Left ventricle myocardium inferior (tissue), 1 donor: Measurements from ENCODE around the gene MLH1. TPM values are rescaled to one million over a fixed set of nuclear protein-coding genes. Genes with fewer than 3 reads are reported as not detected.
"Not testable (repeated sequence)": the region's sequence is repeated elsewhere in the genome, so short reads cannot be mapped to it uniquely, and the experiment has no call there.

ENCODE experiments used
- DNase-seq: peaks from one replicate; pipeline ENCODE4 v3.0.0-alpha.2; 2020
- H3K27ac ChIP-seq: fragments of 200-600 bp; replicated peaks from 2 replicates; pipeline ENCODE4 v1.8.0; 2021
- H3K27me3 ChIP-seq: fragments of 200-600 bp; 2 replicates; pipeline ENCODE4 v1.8.0; 2021; ENCODE audit warnings: low read depth
- H3K36me3 ChIP-seq: fragments of 200-600 bp; 2 replicates; pipeline ENCODE4 v1.8.0; 2021
- H3K4me1 ChIP-seq: fragments of 200-600 bp; 2 replicates; pipeline ENCODE4 v1.8.0; 2021
- H3K4me3 ChIP-seq: fragments of 200-600 bp; 2 replicates; pipeline ENCODE4 v1.8.0; 2021; ENCODE audit warnings: mild to moderate bottlenecking, moderate library complexity
- H3K9me3 ChIP-seq: fragments of 200-600 bp; replicated peaks from 2 replicates; pipeline ENCODE4 v1.8.0; 2021
- intact Hi-C: fragments of 100-400 bp; cut with micrococcal nuclease; formaldehyde crosslinking; loops from one replicate; pipeline ENCODE4 v1.11.0; 2022
- total RNA-seq: library from RNA; stranded (reverse); fragmentation: NEBNext Ultra II Directional; extraction: Animal tissue kit (Norgen Biotek cat#: 25700); gene quantifications from one replicate; pipeline ENCODE4 v1.2.1, GENCODE V29; 2021
- TF ChIP-seq, protein P1 (sequence below): fragments of 200-600 bp; IDR thresholded peaks from 2 replicates; pipeline ENCODE4 v1.8.0; 2021; ENCODE audit warnings: antibody characterized with exemption, mild to moderate bottlenecking, borderline replicate concordance
- donor health status: DM: no; HTN: yes; CAD: no; lungs with severe emphysema.

MLH1 gene
- total RNA-seq, 1 donor from 2014 or later = 55.6 TPM

DNA sequence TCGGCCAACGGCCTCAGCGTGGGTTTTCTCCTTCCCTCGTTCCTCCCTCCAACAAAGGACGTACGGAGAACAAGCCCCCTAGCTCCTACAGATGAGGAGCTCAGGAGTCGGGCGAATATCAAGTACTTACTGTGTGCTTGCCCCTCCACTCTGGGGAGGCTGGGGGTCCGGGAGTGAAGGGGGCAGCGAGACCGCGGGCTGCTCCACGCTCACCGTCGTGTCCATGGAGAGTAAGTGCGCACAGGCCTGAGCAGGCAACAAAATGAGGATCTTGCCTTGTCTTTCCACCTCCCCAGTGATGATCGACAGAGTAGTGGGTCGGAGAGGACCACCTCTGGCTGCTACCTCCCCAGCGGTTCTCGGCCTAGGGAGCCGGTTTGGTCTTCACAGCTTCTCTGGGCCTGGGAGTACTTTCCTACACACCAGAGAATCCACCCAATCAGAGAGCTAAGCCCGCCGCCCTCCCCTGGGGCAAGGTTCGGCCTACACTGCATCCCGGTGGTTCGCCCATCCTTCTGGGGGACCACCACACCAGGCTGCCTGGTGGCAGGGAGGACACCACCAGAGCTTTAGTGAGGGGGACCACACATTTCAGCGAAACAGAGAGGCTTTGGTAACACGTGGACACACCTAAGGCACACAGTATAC lies 47.9 kb upstream of the MLH1 start:
- H3K27ac ChIP-seq = no peak overlapping the region

DNA sequence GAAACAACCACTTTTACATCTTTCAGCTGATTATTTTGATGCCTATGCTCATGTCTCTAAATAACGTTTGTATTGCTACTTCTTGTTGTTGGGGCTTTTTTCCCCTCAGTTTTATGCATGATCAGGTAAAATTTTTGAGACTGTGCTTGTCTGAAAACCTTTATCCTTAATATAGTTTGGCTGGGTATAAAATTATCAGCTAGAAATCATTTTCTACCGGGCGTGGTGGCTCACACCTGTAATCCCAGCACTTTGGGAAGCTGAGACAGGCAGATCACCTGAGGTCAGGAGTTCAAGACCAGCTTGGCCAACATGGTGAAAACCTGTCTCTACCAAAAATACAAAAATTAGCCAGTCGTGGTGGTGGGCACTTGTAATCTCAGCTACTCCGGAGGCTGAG lies 45.5 kb upstream of the MLH1 start:
- peaks cover 27% of the 10 kb centered on the region for H3K9me3 ChIP-seq
- H3K4me3 ChIP-seq, intact Hi-C loops, H3K27ac ChIP-seq, H3K27me3 ChIP-seq, H3K36me3 ChIP-seq, DNase-seq: not testable (repeated sequence)
- peaks cover 20% of the 10 kb centered on the region for H3K4me1 ChIP-seq

More for the DNA sequence above, 47.9 kb upstream of the MLH1 start:
- no peaks in the 10 kb centered on the region for H3K27me3 ChIP-seq
- no peak for DNase-seq
- intact Hi-C loops = no loop called here
- H3K36me3 ChIP-seq = no peaks in the 10 kb centered on the region
- TF ChIP-seq, protein P1, sequence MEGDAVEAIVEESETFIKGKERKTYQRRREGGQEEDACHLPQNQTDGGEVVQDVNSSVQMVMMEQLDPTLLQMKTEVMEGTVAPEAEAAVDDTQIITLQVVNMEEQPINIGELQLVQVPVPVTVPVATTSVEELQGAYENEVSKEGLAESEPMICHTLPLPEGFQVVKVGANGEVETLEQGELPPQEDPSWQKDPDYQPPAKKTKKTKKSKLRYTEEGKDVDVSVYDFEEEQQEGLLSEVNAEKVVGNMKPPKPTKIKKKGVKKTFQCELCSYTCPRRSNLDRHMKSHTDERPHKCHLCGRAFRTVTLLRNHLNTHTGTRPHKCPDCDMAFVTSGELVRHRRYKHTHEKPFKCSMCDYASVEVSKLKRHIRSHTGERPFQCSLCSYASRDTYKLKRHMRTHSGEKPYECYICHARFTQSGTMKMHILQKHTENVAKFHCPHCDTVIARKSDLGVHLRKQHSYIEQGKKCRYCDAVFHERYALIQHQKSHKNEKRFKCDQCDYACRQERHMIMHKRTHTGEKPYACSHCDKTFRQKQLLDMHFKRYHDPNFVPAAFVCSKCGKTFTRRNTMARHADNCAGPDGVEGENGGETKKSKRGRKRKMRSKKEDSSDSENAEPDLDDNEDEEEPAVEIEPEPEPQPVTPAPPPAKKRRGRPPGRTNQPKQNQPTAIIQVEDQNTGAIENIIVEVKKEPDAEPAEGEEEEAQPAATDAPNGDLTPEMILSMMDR = no peak
- H3K4me3 ChIP-seq = peak overlapping the region; percentile 80
- H3K9me3 ChIP-seq = peaks cover 27% of the 10 kb centered on the region
- peaks cover 20% of the 10 kb centered on the region for H3K4me1 ChIP-seq

DNA sequence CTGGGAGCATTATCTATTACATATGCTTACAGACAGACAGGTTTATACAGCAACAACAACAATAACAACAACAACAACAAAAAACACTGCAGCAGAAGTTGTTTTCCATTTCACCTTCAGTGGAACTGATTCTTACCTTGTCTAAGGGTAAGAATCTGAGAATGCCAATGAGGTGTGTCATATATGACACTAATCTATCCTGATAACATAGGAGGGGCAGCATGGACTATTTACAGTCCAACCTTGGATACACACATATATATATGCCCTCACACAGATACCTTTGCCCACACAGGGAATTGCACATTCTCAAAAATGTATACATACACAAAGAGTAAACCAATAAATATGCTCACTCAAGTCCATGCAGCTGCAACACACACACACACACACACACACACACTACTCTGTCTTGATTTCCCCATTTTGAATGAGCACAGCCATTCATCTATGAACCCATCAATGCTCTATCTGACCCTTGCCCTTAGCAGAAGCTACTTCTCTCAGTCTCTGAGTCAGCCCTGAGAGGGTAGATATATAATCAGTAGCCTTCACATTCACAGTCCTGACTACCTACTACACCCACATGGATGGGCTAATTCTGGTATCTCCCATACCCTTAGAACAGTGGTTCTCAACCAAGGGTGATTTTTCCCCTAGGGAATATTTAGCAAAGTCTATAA lies 38.7 kb upstream of the MLH1 start:
- H3K9me3 ChIP-seq = no peaks in the 10 kb centered on the region
- no peak for DNase-seq
- intact Hi-C loops = no loop called here
- H3K27ac ChIP-seq = no peak overlapping the region
- TF ChIP-seq, protein P1 = no peak
- no peaks in the 10 kb centered on the region for H3K27me3 ChIP-seq
- no peak overlapping the region for H3K4me3 ChIP-seq
- no peaks in the 10 kb centered on the region for H3K36me3 ChIP-seq
- H3K4me1 ChIP-seq = peaks cover 12% of the 10 kb centered on the region

DNA sequence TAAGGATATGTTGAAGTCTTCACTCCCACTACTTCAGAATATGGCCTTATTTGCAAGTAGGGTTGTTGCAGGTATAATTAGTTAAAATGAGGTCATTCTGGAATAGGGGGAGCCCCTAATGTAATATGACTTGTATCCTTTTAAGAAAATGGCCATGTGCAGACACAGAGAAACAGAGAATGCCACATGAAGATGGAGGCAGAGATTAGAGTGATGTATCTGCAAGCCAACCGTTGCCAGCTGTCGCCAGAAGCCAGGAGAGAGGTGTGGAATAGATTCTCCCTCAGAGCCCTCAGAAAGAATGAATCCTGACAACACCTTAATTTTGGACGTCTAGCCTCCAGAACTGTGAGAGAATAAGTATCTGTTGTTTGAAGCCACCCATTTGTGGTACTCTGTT lies 37.2 kb upstream of the MLH1 start:
- no peak overlapping the region for H3K4me3 ChIP-seq
- no peak for DNase-seq
- no peaks in the 10 kb centered on the region for H3K36me3 ChIP-seq
- no peaks in the 10 kb centered on the region for H3K9me3 ChIP-seq
- TF ChIP-seq, protein P1 = no peak
- intact Hi-C loops = no loop called here
- peaks cover 12% of the 10 kb centered on the region for H3K4me1 ChIP-seq
- H3K27ac ChIP-seq = no peak overlapping the region
- no peaks in the 10 kb centered on the region for H3K27me3 ChIP-seq

DNA sequence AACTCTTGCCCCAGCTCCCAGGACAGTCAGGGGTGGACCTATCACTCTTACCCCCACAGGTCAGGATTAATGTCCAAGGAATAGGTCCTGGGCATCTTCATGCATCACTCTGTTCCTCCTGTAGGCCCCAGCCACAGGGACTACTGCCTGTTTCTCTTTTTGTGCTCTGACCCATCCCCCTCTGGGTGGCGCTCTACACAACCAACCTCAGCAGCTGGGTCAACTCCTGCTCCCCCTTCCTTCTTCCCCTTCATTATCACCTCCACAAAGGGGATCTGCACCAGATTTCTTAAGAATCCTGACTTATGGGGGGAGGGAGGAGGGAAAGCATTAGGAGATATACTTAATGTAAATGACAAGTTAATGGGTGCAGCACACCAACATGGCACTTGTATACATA lies 36.3 kb upstream of the MLH1 start:
- Histone ChIP-seq H3K27ac (no peak overlapping the region), H3K36me3 (no peaks in the 10 kb centered on the region), H3K4me3 (no peak overlapping the region), H3K9me3 (no peaks in the 10 kb centered on the region), H3K4me1 (peaks cover 12% of the 10 kb centered on the region), H3K27me3 (no peaks in the 10 kb centered on the region)
- no peak for DNase-seq
- TF ChIP-seq, protein P1 = no peak
- intact Hi-C loops = no loop called here
